CD4-positive, CD25-positive, alpha-beta regulatory T cell (primary cell): ENCODE results near the gene AFF3. TPM values are rescaled to one million over a fixed set of nuclear protein-coding genes. Genes with fewer than 3 reads are reported as not detected.

Experiments used
- ATAC-seq, 2 donors: fragments of 150-1000 bp; cut with Tn5 transposase; one replicate each; pipeline ENCODE4 v1.10.0; 2021; ENCODE audit warnings: low read depth in 2 of 2, moderate number of reproducible peaks in 2 of 2, moderate library complexity in 1 of 2
- DNase-seq, 3 donors: peaks; one replicate each; pipeline versions ENCODE4 v3.0.0 to v3.0.0-alpha.2; 2012 to 2022; ENCODE audit warnings: mixed read lengths in 1 of 3
- H3K27ac ChIP-seq: one replicate; pipeline ENCODE4 v1.7.0; 2013; ENCODE audit warnings: mild to moderate bottlenecking, low read length; ENCODE audit not compliant: insufficient read depth, poor library complexity, severe bottlenecking
- H3K27me3 ChIP-seq: one replicate; pipeline ENCODE4 v1.7.0; 2013; ENCODE audit warnings: low read length; ENCODE audit not compliant: control insufficient read depth, insufficient read depth
- H3K36me3 ChIP-seq: one replicate; pipeline ENCODE4 v1.7.0; 2013; ENCODE audit warnings: mild to moderate bottlenecking, low read length, moderate library complexity; ENCODE audit not compliant: control insufficient read depth, insufficient read depth
- H3K4me1 ChIP-seq: 2 replicates; pipeline ENCODE4 v1.7.0; 2013; ENCODE audit warnings: mild to moderate bottlenecking, low read length; ENCODE audit not compliant: insufficient read depth, control insufficient read depth, poor library complexity, severe bottlenecking
- H3K4me3 ChIP-seq: one replicate; pipeline ENCODE4 v1.7.0; 2013; ENCODE audit warnings: low read depth, mild to moderate bottlenecking, low read length, moderate library complexity
- H3K9me3 ChIP-seq, 2 experiments: 1 replicate in 1 of 2; 2 replicates in 1 of 2; pipeline ENCODE4 v1.7.0; 2013; ENCODE audit warnings: low read length in 2 of 2, mild to moderate bottlenecking in 1 of 2, moderate library complexity in 1 of 2; ENCODE audit not compliant: control insufficient read depth in 2 of 2
- H3K27ac Mint-ChIP-seq, 3 donors: one replicate each; pipeline ENCODE4 v1.8.0; 2020 to 2022; ENCODE audit warnings: mild to moderate bottlenecking in 3 of 3, mixed read lengths in 3 of 3, moderate library complexity in 2 of 3
- H3K27me3 Mint-ChIP-seq: one replicate; pipeline ENCODE4 v1.8.0; 2022; ENCODE audit warnings: mild to moderate bottlenecking, mixed read lengths
- H3K36me3 Mint-ChIP-seq: one replicate; pipeline ENCODE4 v1.8.0; 2020; ENCODE audit warnings: mixed read lengths
- H3K4me1 Mint-ChIP-seq, 4 donors: one replicate each; pipeline ENCODE4 v1.8.0; 2020 to 2022; ENCODE audit warnings: mixed read lengths in 4 of 4, mild to moderate bottlenecking in 1 of 4
- H3K4me3 Mint-ChIP-seq, 4 donors: one replicate each; pipeline ENCODE4 v1.8.0; 2020 to 2022; ENCODE audit warnings: mild to moderate bottlenecking in 4 of 4, mixed read lengths in 4 of 4, moderate library complexity in 3 of 4
- H3K9me3 Mint-ChIP-seq, 7 donors: one replicate each; pipeline ENCODE4 v1.8.0; 2020 to 2022; ENCODE audit warnings: mixed read lengths in 7 of 7, mild to moderate bottlenecking in 3 of 7, moderate library complexity in 2 of 7
- polyA plus RNA-seq, 4 donors: library from polyadenylated mRNA; unstranded; fragments of 300-500 nt; fragmentation: Illumina TruSeq; gene quantifications; one replicate each; pipeline ENCODE4 v1.2.3, GENCODE V29; 2021
- total RNA-seq: library from RNA; stranded (reverse); gene quantifications from one replicate; pipeline ENCODE4 v1.2.3, GENCODE V29; 2022

The AFF3 gene
- total and polyA plus RNA-seq, 5 donors from 2014 or later = 0.82 to 10.1 (median 4.2) TPM

GRCh38 chr2:99811544-99811943, 330.8 kb downstream of the AFF3 start:
- H3K9me3 Mint-ChIP-seq = no peaks in the 10 kb centered on the region

GRCh38 chr2:99810225-99810624, 332.2 kb downstream of the AFF3 start:
- no peak overlapping the region for H3K27ac ChIP-seq
- ATAC-seq (no peak), DNase-seq (no peak)
- H3K4me3 Mint-ChIP-seq = no peak overlapping the region
- H3K4me3 ChIP-seq = no peak overlapping the region
- H3K27ac Mint-ChIP-seq = peak overlapping the region in 1 of 3 donors; percentile 45
- H3K9me3 Mint-ChIP-seq = no peaks in the 10 kb centered on the region
- H3K36me3 Mint-ChIP-seq = peaks cover 12% of the 10 kb centered on the region
- H3K27me3 Mint-ChIP-seq = peaks cover 4% of the 10 kb centered on the region
- H3K4me1 ChIP-seq = no peaks in the 10 kb centered on the region
- H3K9me3 ChIP-seq = no peaks in the 10 kb centered on the region
- H3K27me3 ChIP-seq = no peaks in the 10 kb centered on the region
- H3K4me1 Mint-ChIP-seq = no peaks in the 10 kb centered on the region
- H3K36me3 ChIP-seq = no peaks in the 10 kb centered on the region

More at GRCh38 chr2:99811544-99811943, 330.8 kb downstream of the AFF3 start:
- Histone ChIP-seq H3K27me3 (no peaks in the 10 kb centered on the region), H3K27ac (no peak overlapping the region), H3K36me3 (no peaks in the 10 kb centered on the region), H3K4me1 (no peaks in the 10 kb centered on the region), H3K9me3 (no peaks in the 10 kb centered on the region), H3K4me3 (no peak overlapping the region)
- no peak overlapping the region for H3K27ac Mint-ChIP-seq
- H3K4me1 Mint-ChIP-seq = no peaks in the 10 kb centered on the region
- peaks cover 4% of the 10 kb centered on the region for H3K27me3 Mint-ChIP-seq
- no peak for DNase-seq
- H3K4me3 Mint-ChIP-seq = no peak overlapping the region
- ATAC-seq = no peak
- H3K36me3 Mint-ChIP-seq = peaks cover 12% of the 10 kb centered on the region

GRCh38 chr2:99809259-99809900, 333.0 kb downstream of the AFF3 start:
- no peak for ATAC-seq
- no peaks in the 10 kb centered on the region for H3K4me1 ChIP-seq

GRCh38 chr2:99808361-99809200, 333.8 kb downstream of the AFF3 start:
- Histone ChIP-seq H3K36me3 (no peaks in the 10 kb centered on the region), H3K27me3 (no peaks in the 10 kb centered on the region), H3K27ac (no peak overlapping the region), H3K4me3 (no peak overlapping the region), H3K9me3 (no peaks in the 10 kb centered on the region), H3K4me1 (no peaks in the 10 kb centered on the region)
- Mint-ChIP-seq H3K4me3 (no peak overlapping the region), H3K27me3 (peaks cover 4% of the 10 kb centered on the region), H3K36me3 (peaks cover 15% of the 10 kb centered on the region), H3K27ac (no peak overlapping the region), H3K4me1 (no peaks in the 10 kb centered on the region), H3K9me3 (peaks cover 0 to 2% (median 0%) of the 10 kb centered on the region in 7 donors)
- ATAC-seq (no peak), DNase-seq (no peak)

More at GRCh38 chr2:99809259-99809900, 333.0 kb downstream of the AFF3 start:
- H3K4me3 ChIP-seq = no peak overlapping the region
- H3K27ac ChIP-seq = no peak overlapping the region
- peaks cover 4% of the 10 kb centered on the region for H3K27me3 Mint-ChIP-seq
- no peak for DNase-seq
- H3K9me3 ChIP-seq = no peaks in the 10 kb centered on the region
- no peaks in the 10 kb centered on the region for H3K9me3 Mint-ChIP-seq
- no peaks in the 10 kb centered on the region for H3K27me3 ChIP-seq
- H3K36me3 Mint-ChIP-seq = peaks cover 12% of the 10 kb centered on the region
- no peak overlapping the region for H3K4me3 Mint-ChIP-seq
- H3K4me1 Mint-ChIP-seq = no peaks in the 10 kb centered on the region
- no peaks in the 10 kb centered on the region for H3K36me3 ChIP-seq
- no peak overlapping the region for H3K27ac Mint-ChIP-seq

GRCh38 chr2:99806758-99807157, 335.6 kb downstream of the AFF3 start:
- peaks cover 15% of the 10 kb centered on the region for H3K36me3 Mint-ChIP-seq

GRCh38 chr2:99805930-99806476, 336.4 kb downstream of the AFF3 start:
- Histone ChIP-seq H3K4me3 (no peak overlapping the region), H3K27me3 (no peaks in the 10 kb centered on the region), H3K4me1 (no peaks in the 10 kb centered on the region), H3K27ac (no peak overlapping the region), H3K9me3 (no peaks in the 10 kb centered on the region), H3K36me3 (no peaks in the 10 kb centered on the region)
- no peak for ATAC-seq
- no peaks in the 10 kb centered on the region for H3K27me3 Mint-ChIP-seq
- DNase-seq = no peak
- H3K9me3 Mint-ChIP-seq = peaks cover 0 to 2% (median 0%) of the 10 kb centered on the region in 7 donors
- H3K36me3 Mint-ChIP-seq = peaks cover 15% of the 10 kb centered on the region
- no peak overlapping the region for H3K4me3 Mint-ChIP-seq
- peak overlapping the region in 1 of 3 donors; percentile 28 for H3K27ac Mint-ChIP-seq
- H3K4me1 Mint-ChIP-seq = no peaks in the 10 kb centered on the region

More at GRCh38 chr2:99806758-99807157, 335.6 kb downstream of the AFF3 start:
- peaks cover 0 to 2% (median 0%) of the 10 kb centered on the region in 7 donors for H3K9me3 Mint-ChIP-seq
- no peak overlapping the region for H3K27ac ChIP-seq
- H3K4me3 Mint-ChIP-seq = no peak overlapping the region
- H3K4me1 ChIP-seq = no peaks in the 10 kb centered on the region
- ATAC-seq = no peak
- no peak overlapping the region for H3K4me3 ChIP-seq
- H3K27me3 ChIP-seq = no peaks in the 10 kb centered on the region
- H3K27me3 Mint-ChIP-seq = no peaks in the 10 kb centered on the region
- DNase-seq = no peak
- H3K27ac Mint-ChIP-seq = no peak overlapping the region
- no peaks in the 10 kb centered on the region for H3K36me3 ChIP-seq
- no peaks in the 10 kb centered on the region for H3K9me3 ChIP-seq
- no peaks in the 10 kb centered on the region for H3K4me1 Mint-ChIP-seq

GRCh38 chr2:99803846-99804245, 338.5 kb downstream of the AFF3 start:
- H3K4me3 ChIP-seq = no peak overlapping the region
- no peak overlapping the region for H3K4me3 Mint-ChIP-seq
- no peak overlapping the region for H3K27ac ChIP-seq
- peaks cover 15% of the 10 kb centered on the region for H3K36me3 Mint-ChIP-seq
- no peaks in the 10 kb centered on the region for H3K27me3 Mint-ChIP-seq
- H3K9me3 ChIP-seq = no peaks in the 10 kb centered on the region
- H3K4me1 Mint-ChIP-seq = no peaks in the 10 kb centered on the region
- H3K27ac Mint-ChIP-seq = no peak overlapping the region
- DNase-seq (no peak), ATAC-seq (no peak)
- no peaks in the 10 kb centered on the region for H3K4me1 ChIP-seq
- no peaks in the 10 kb centered on the region for H3K36me3 ChIP-seq
- no peaks in the 10 kb centered on the region for H3K27me3 ChIP-seq
- H3K9me3 Mint-ChIP-seq = peaks cover 0 to 2% (median 0%) of the 10 kb centered on the region in 7 donors
